ENCODE measurements around the gene CHST11.
"Not testable (repeated sequence)": the region's sequence is repeated elsewhere in the genome, so short reads cannot be mapped to it uniquely, and the experiment has no call there.

CHST11 gene

GRCh38 chr12:104507672-104508071 lies 50.9 kb downstream of the CHST11 start:
- DNase-seq: no peak

DNA sequence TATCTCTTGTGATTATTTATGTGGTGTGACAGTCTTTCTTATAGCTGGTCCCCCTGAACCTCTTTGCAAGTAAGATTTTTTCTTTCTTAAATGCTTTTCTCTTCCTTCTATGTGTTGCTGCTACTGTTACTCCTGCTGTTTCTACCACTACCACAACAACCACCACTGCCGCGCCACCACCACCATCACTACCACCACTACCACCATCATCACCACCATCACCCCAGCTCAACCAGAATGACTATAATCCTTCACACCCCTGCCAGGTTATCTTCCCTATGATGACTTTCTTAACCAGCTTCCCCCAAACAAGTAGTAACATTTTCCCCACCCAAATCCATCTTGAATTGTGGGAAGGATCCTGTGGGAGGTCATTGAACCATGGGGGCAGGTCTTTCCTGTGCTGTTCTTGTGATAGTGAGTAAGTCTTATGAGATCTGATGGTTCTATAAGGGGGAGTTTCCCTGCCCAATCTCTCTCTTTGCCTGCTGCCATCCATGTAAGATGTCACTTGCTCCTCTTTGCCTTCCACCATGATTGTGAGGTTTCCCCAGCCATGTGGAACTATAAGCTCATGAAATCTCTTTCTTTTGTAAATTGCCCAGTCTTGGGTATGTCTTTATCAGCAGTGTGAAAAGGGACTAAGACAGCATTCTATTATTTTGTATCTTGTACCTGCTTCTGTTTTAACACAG lies 52.2 kb downstream of the CHST11 start:
- DNase-seq: no peak

- no peak for DNase-seq
Measured at GRCh38 chr12:104510145-104510872, 53.6 kb downstream of the CHST11 start.

DNA sequence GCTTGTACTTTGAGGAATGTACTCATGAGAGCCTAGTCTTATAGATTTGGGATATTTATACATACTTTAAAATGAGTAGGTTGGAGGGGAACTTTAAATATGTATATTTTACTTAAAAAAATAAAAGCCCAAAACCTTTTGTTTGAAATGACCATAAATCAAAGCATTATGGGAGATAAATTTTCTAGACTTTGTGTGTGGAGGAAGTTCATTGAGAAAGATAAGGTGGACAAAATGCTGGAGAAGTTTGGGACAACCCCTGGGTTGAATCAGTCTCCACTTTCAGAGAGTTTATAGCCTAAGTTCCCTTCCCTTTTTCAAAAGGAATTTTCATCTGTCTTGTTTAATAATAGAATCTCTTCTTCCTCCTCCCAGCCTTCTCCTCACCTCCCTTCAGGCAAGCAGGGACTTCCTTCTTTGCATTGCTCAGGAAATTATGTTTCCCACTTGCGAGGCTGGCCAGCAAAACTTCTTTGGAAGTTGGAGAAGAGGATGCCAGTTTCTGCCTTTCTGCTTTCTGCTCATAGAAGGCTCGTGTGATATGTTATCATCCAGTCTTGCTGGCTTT lies 54.2 kb downstream of the CHST11 start:
- DNase-seq: no peak

GRCh38 chr12:104513681-104514080 lies 56.9 kb downstream of the CHST11 start:
- no peak for DNase-seq

- DNase-seq: no peak
Measured at GRCh38 chr12:104514092-104514810, 57.5 kb downstream of the CHST11 start.

GRCh38 chr12:104515899-104516298 lies 59.2 kb downstream of the CHST11 start:
- DNase-seq: no peak

DNA sequence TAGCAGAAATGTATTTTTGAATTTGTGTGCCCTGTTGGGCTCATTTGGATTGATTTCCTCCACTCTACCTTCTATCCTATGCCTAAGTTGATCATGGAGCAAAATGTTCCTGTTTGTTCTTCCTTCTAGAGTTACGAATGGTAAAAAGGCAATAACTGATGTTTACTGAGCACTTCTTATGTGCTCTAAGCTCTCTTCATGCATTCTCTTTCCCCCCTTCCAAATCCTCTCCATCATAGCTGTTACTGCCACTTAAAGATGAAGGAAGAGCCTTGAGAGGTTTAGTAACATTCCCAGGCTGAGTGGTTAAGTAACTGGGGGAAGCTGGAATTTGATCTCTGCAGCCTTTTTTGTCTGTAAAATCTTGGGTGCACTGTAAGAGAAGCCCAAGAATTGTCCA lies 60.1 kb downstream of the CHST11 start:
- DNase-seq: no peak

DNA sequence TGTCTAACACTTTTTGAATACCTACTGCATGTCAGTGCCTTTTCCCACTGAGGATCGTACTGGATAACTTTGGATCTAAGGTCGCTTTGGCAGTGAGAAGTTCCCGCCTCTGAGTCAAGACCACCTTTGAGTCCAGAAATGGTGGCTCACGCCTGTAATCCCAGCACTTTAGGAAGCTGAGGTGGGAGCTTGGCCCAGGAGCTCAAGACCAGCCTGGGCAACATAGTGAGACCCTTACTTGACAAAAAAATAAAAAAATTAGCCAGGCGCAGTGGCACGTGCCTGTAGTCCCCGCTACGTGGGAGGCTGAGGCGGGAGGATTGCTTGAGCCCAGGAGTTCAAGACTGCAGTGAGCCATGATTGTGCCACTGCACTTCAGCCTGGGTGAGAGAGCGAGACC lies 61.1 kb downstream of the CHST11 start:
- no peak for DNase-seq

- DNase-seq: no peak
Measured at GRCh38 chr12:104519190-104520019, 62.7 kb downstream of the CHST11 start.

- DNase-seq: no peak
Measured at GRCh38 chr12:104520242-104520900, 63.6 kb downstream of the CHST11 start.

- DNase-seq: no peak
Measured at GRCh38 chr12:104521731-104522130, 65.0 kb downstream of the CHST11 start.

DNA sequence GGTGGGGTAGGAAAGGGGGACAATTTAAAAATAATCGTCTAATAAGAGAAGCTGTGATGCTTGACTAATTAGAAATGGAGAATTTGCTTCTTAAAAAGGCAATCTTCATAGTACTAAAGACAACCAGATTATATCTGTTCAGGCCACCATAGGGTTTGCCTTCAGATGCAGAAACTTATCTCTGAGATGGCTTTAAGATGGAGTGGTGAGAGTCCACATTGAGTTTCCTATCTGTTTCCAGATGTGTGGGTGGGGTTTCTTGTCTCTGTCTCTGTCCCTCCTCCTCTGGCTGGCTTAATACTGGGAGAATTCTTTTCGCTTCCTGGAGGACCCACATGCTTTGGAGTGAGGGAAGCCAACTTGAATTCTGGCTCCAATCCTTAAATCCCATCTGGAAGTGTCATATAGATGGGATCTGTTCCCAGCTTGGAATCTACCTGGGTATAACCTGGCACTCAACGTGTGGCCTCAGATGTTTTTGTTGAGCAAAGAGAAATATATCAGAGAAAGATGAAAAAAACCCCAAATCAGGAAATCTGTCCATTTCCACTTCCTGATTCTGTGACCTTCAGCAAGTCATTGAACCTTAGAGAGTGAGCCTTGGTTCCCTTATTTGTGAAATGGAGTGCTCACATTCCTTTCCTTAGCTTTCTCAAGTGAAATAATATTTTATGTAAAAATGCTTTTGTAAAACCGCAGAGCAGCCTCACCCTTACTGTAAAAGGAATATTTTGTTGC lies 66.4 kb downstream of the CHST11 start:
- no peak for DNase-seq

GRCh38 chr12:104524034-104524832 lies 67.5 kb downstream of the CHST11 start:
- no peak for DNase-seq

GRCh38 chr12:104526320-104526719 lies 69.6 kb downstream of the CHST11 start:
- no peak for DNase-seq

DNA sequence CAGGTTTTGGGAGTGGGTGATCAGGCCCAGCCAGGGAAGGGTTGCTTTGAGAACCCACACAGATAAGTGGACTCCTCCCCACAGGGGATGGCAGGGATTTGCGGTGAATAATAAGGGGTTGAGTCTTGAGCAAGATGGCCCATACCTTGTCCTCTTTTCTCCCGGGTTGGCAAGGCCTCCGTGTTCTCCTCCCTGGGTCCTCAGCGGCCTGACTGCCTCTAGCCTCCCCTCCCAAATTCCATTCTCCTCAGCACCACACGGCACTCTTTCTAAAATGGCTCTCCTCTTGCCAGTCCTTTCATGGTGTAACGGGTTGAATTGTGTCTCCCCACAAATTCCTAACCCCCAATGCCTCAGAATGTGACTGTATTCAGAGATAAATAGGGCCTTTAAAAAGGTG lies 70.0 kb downstream of the CHST11 start:
- no peak for DNase-seq

GRCh38 chr12:104527653-104528052 lies 70.9 kb downstream of the CHST11 start:
- DNase-seq: not testable (repeated sequence)

DNA sequence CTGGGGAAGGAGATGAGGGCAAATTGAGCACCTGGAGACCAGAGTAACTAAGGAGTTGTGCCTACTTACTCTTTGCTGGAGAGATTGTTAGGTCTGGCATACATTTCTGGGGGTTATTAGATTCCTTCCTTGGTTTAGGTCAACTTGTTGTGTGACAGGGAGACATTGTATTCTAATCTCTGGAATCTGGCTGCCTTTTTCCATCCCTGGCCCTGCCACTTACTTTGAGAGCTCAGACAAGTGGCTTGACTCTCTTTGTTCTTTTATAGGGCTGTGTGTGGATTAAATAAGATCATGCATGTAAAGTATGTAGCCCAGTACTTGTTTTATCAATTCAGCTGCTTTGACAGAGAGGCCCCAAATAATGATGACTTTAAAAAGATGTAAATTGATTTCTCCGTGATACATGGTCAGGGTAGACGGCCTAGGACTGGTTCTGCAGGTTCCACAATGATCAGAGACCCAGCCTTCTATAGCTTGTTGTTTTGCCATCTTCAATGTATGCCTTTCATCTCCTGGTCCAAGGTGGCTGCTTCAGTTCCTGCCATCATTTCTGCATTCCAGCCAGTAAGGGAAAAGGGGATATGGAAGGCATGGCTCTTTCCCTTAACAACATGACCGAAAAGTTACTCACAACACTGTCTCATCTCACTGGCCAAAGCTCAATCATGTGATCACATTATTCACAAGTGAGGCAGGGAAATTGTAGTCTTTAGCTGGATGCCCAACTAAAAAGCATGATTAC lies 72.6 kb downstream of the CHST11 start:
- DNase-seq: no peak

DNA sequence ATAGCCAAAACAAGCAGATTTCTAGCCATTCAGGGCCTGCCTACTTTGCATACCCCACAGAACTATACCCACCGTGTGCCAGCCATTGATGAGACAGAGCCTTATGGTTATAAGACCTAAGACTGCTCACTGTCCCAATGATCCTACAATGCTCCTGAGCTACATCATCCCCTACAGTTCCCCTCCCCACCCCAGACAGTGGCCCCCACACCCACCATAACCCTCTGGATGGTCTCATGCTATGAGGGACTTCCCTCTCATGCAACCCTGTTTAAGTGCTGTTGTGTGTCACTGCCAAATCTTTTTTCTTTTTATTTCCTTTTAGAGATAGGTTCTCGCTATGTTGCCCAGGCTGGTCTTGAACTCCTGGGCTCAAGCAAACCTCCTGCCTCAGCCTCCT lies 75.9 kb downstream of the CHST11 start:
- DNase-seq: no peak

DNA sequence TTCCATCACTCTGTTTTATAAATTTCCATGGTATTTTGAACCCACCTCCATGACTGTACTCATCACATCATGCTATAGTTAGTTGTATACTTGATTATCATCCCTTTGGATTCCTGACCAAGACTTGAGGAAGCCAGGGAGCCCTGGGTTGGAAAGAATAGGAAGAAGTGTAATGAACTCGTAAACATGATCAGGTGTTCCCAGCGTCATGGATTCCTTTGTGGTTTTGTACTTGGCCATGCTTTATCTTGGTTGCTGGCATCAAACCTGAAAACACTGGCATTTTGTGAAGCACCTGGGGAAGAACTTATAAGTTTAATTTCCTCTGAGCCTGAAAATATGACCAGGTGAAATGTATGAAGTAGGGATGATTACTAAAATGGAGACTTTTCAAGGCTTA lies 76.4 kb downstream of the CHST11 start:
- DNase-seq: no peak

Measured in activated CD8-positive, alpha-beta memory T cell treated with anti-CD3 and anti-CD28 coated beads for 24 hours (primary cell).